Activated B cell treated with CpG ODN at 0.5 μM for 24 hours (primary cell): ENCODE results near the gene APLP1. TPM values are rescaled to one million over a fixed set of nuclear protein-coding genes. Genes with fewer than 3 reads are reported as not detected.
A peak's percentile ranks its signal among the peaks of the same experiment; 100 is the strongest.

Source experiments
- ATAC-seq: fragments of 200-7000 bp; cut with Tn5 transposase; one replicate; pipeline ENCODE4 v1.10.0; 2021; ENCODE audit warnings: low read depth, mild to moderate bottlenecking, moderate library complexity
- CTCF ChIA-PET: fragments of 350-600 bp; sonication (Branson Sonifier 250); formaldehyde crosslinking; loops from one replicate; lab custom pipeline; 2021; ENCODE audit warnings: antibody characterized with exemption; lab: Charles Lee
- POLR2A ChIA-PET: fragments of 350-600 bp; sonication (Branson Sonifier 250); formaldehyde crosslinking; loops from one replicate; lab custom pipeline; 2021; ENCODE audit warnings: antibody characterized with exemption; lab: Charles Lee
- DNase-seq: peaks from one replicate; pipeline ENCODE4 v3.0.0; 2022
- H3K27ac Mint-ChIP-seq: one replicate; pipeline ENCODE4 v1.8.0; 2020; ENCODE audit warnings: mixed read lengths
- H3K27me3 Mint-ChIP-seq: one replicate; pipeline ENCODE4 v1.8.0; 2021; ENCODE audit warnings: mixed read lengths
- H3K36me3 Mint-ChIP-seq: one replicate; pipeline ENCODE4 v1.8.0; 2021; ENCODE audit warnings: low read depth, mixed read lengths
- H3K4me1 Mint-ChIP-seq: one replicate; pipeline ENCODE4 v1.8.0; 2021; ENCODE audit warnings: mixed read lengths
- H3K4me3 Mint-ChIP-seq: one replicate; pipeline ENCODE4 v1.8.0; 2020; ENCODE audit warnings: mild to moderate bottlenecking, mixed read lengths
- H3K9me3 Mint-ChIP-seq: one replicate; pipeline ENCODE4 v1.8.0; 2020; ENCODE audit warnings: mixed read lengths
- CTCF ChIP-seq: fragments of 200-600 bp; IDR thresholded peaks from one replicate; pipeline ENCODE4 v1.8.0; 2022; ENCODE audit warnings: antibody characterized with exemption, mild to moderate bottlenecking
- intact Hi-C: fragments of 100-400 bp; cut with micrococcal nuclease; formaldehyde crosslinking; loops from one replicate; pipeline ENCODE4 v1.15.1; 2024
- total RNA-seq: library from RNA; stranded (reverse); gene quantifications from 2 replicates; pipeline ENCODE4 v1.2.3, GENCODE V29; 2022

Gene APLP1
- total RNA-seq, 1 donor from 2014 or later: not detected

DNA sequence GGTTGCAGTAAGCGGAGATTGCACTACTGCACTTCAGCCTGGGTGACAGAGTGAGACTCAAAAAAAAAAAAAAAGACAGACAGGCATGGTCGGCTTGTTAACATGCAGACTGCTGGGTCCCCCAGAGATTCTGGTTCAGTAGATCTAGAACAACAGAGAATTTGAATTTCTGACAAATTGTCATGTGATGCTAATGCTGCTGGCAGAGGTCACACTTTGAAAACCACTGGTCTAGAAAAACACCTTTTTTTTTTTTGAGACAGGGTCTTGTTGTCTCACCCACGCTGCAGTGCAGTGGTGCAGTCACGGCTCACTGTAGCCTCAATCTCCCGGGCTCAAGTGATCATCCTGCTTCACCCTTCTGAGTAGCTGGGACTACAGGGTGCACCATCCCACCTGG is 60.1 kb downstream of the APLP1 start:
- CTCF ChIA-PET: interaction anchor here (2.2 kb wide), 1 partner anchor 46 kb away, joined by 14 read pairs; no protein-coding TSS in a partner anchor
- H3K27me3 Mint-ChIP-seq: no peaks in the 10 kb centered on the region
- DNase-seq: no peak
- POLR2A ChIA-PET: interaction anchor here (0.7 to 4.8 kb wide), 9 partner anchors 12 to 126 kb away, joined by 3 to 60 read pairs (median 9); partner anchors contain the start of genes HCST, NFKBID and THAP8
- intact Hi-C loops: loop anchor here (1.0 kb wide), 1 partner anchor 15 kb away; no protein-coding TSS in a partner anchor
- no peak for TF ChIP-seq CTCF
- peak; percentile 35 for ATAC-seq
- peaks cover 2% of the 10 kb centered on the region for H3K36me3 Mint-ChIP-seq
- H3K27ac Mint-ChIP-seq: peak overlapping the region; percentile 91
- peaks cover 46% of the 10 kb centered on the region for H3K4me1 Mint-ChIP-seq
- H3K9me3 Mint-ChIP-seq: peaks cover 4% of the 10 kb centered on the region
- peak overlapping the region; percentile 59 for H3K4me3 Mint-ChIP-seq

Other genes starting within 250 kb of the APLP1 start
- gene RBM42, start 239.5 kb upstream of the APLP1 start, total RNA-seq: 73.6 and 76.1 TPM in 2 replicates
- 0.32 TPM in 1 of 2 replicates, not detected in the other for gene ETV2, start 226.8 kb upstream of the APLP1 start, total RNA-seq
- 334 and 401 TPM in 2 replicates for gene COX6B1, start 220.3 kb upstream of the APLP1 start, total RNA-seq
- gene UPK1A, start 202.1 kb upstream of the APLP1 start, total RNA-seq: not detected in 2 replicates
- 16.4 and 21.4 TPM in 2 replicates for gene ZBTB32, start 164.0 kb upstream of the APLP1 start, total RNA-seq
- gene KMT2B, start 150.6 kb upstream of the APLP1 start, total RNA-seq: 65.6 and 65.8 TPM in 2 replicates
- gene IGFLR1, start 126.1 kb upstream of the APLP1 start, total RNA-seq: 130 and 133 TPM in 2 replicates
- gene U2AF1L4, start 123.2 kb upstream of the APLP1 start, total RNA-seq: 41.0 and 46.1 TPM in 2 replicates
- gene PSENEN, start 122.9 kb upstream of the APLP1 start, total RNA-seq: 45.0 and 45.6 TPM in 2 replicates
- 12.2 and 14.3 TPM in 2 replicates for gene LIN37, start 120.0 kb upstream of the APLP1 start, total RNA-seq
- not detected in 2 replicates for gene HSPB6, start 111.5 kb upstream of the APLP1 start, total RNA-seq
- 43.7 and 60.5 TPM in 2 replicates for gene PROSER3, start 110.4 kb upstream of the APLP1 start, total RNA-seq
- 9.3 and 15.0 TPM in 2 replicates for gene ARHGAP33, start 93.0 kb upstream of the APLP1 start, total RNA-seq
- gene PRODH2, start 55.7 kb upstream of the APLP1 start, total RNA-seq: not detected in 2 replicates
- gene NPHS1, start 16.1 kb upstream of the APLP1 start, total RNA-seq: 0.18 TPM in 1 of 2 replicates, not detected in the other
- gene KIRREL2, start 11.7 kb upstream of the APLP1 start, total RNA-seq: not detected in 2 replicates
- 120 and 143 TPM in 2 replicates for gene NFKBID, start 32.0 kb downstream of the APLP1 start, total RNA-seq
- 2.9 and 3.5 TPM in 2 replicates for gene HCST, start 34.0 kb downstream of the APLP1 start, total RNA-seq
- 0.83 TPM in 1 of 2 replicates, not detected in the other for gene TYROBP, start 39.7 kb downstream of the APLP1 start, total RNA-seq
- 1.8 TPM in 2 replicates for gene LRFN3, start 67.8 kb downstream of the APLP1 start, total RNA-seq
- 20.3 and 21.9 TPM in 2 replicates for gene SDHAF1, start 126.6 kb downstream of the APLP1 start, total RNA-seq
- gene SYNE4, start 140.2 kb downstream of the APLP1 start, total RNA-seq: 2.1 and 3.7 TPM in 2 replicates
- gene ALKBH6, start 145.6 kb downstream of the APLP1 start, total RNA-seq: 32.7 and 39.7 TPM in 2 replicates
- 0.20 and 0.62 TPM in 2 replicates for gene CLIP3, start 164.3 kb downstream of the APLP1 start, total RNA-seq
- gene THAP8, start 185.7 kb downstream of the APLP1 start, total RNA-seq: 2.3 and 2.4 TPM in 2 replicates
- gene WDR62, start 186.3 kb downstream of the APLP1 start, total RNA-seq: 2.7 and 3.3 TPM in 2 replicates
- not detected in 2 replicates for gene OVOL3, start 242.6 kb downstream of the APLP1 start, total RNA-seq
- 46.6 and 51.6 TPM in 2 replicates for gene POLR2I, start 246.3 kb downstream of the APLP1 start, total RNA-seq
- 138 and 144 TPM in 2 replicates for gene TBCB, start 246.9 kb downstream of the APLP1 start, total RNA-seq